Heart right ventricle (tissue), 16 donors: ENCODE data around the gene GASK1B. TPM values are rescaled to one million over a fixed set of nuclear protein-coding genes. Genes with fewer than 3 reads are reported as not detected.

Experiments used
- ATAC-seq, 8 donors: fragments of 200-7000 bp; cut with Tn5 transposase; one replicate each; pipeline ENCODE4 v1.9.1; 2020; ENCODE audit warnings: mild to moderate bottlenecking in 8 of 8, moderate library complexity in 8 of 8, moderate number of reproducible peaks in 1 of 8
- DNase-seq, 2 donors: peaks; one replicate each; pipeline ENCODE4 v3.0.0-alpha.2; 2020
- H3K27ac ChIP-seq, 10 donors: fragments of 200-600 bp; sonication (generic) in 2 of 10; one replicate each; pipeline versions ENCODE4 v1.5.0 to v1.8.0; 2020 to 2022; ENCODE audit warnings: mild to moderate bottlenecking in 3 of 10
- H3K27me3 ChIP-seq, 7 donors: fragments of 200-600 bp; one replicate each; pipeline ENCODE4 v1.8.0; 2021 to 2022; ENCODE audit warnings: mild to moderate bottlenecking in 2 of 7
- H3K36me3 ChIP-seq, 9 donors: fragments of 200-600 bp; sonication (generic) in 1 of 9; one replicate each; pipeline versions ENCODE4 v1.5.0 to v1.8.0; 2020 to 2022; ENCODE audit warnings: mild to moderate bottlenecking in 2 of 9
- H3K4me1 ChIP-seq, 9 donors: fragments of 200-600 bp; sonication (generic) in 1 of 9; one replicate each; pipeline versions ENCODE4 v1.5.0 to v1.8.0; 2020 to 2022; ENCODE audit warnings: mild to moderate bottlenecking in 4 of 9
- H3K4me3 ChIP-seq, 10 donors: fragments of 200-600 bp; sonication (generic) in 2 of 10; one replicate each; pipeline versions ENCODE4 v1.5.0 to v1.8.0; 2020 to 2022; ENCODE audit warnings: mild to moderate bottlenecking in 7 of 10, moderate library complexity in 2 of 10
- H3K9me3 ChIP-seq, 11 donors: fragments of 200-600 bp in 10 of 11; sonication (generic) in 2 of 11; one replicate each; pipeline versions ENCODE4 v1.5.0 to v1.8.0; 2013 to 2022; ENCODE audit warnings: mild to moderate bottlenecking in 2 of 11, control low read depth in 1 of 11, moderate library complexity in 1 of 11
- CTCF ChIP-seq, 9 donors: fragments of 200-600 bp; sonication (generic) in 2 of 9; IDR thresholded peaks; one replicate each; pipeline versions ENCODE4 v1.5.0 to v1.8.0; 2021 to 2022; ENCODE audit warnings: antibody characterized with exemption in 9 of 9, mild to moderate bottlenecking in 5 of 9, moderate library complexity in 1 of 9
- WGBS, 2 donors: extraction: QIAGEN DNeasy Blood & Tissue Kit; methylation state at CpG; one replicate each; pipeline ENCODE4 v1.1.7; 2013; ENCODE audit warnings: inconsistent platforms in 1 of 2; 5-methylcytosine and 5-hydroxymethylcytosine counted together
- intact Hi-C, 10 donors: fragments of 100-400 bp; cut with DNase I; formaldehyde crosslinking; loops; one replicate each; pipeline versions ENCODE4 v1.11.1 to v1.14.2; 2022
- polyA plus RNA-seq, 2 donors: library from polyadenylated mRNA; stranded (reverse); fragments of 200-250 nt; gene quantifications; one replicate each; pipeline ENCODE4 v1.2.3, GENCODE V29; 2013
- total RNA-seq, 10 donors: library from RNA; stranded (reverse); fragmentation: NEBNext Ultra II Directional in 3 of 10; extraction: Animal tissue kit (Norgen Biotek cat#: 25700) in 3 of 10; gene quantifications; one replicate each; pipeline versions ENCODE4 v1.2.1 to v1.2.4, GENCODE V29; 2021 to 2023
- donor health status: Arrhythmogenic right ventricular cardiomyopathy.
- donor health status: ischemic (EF 13 %, LVEDD 7.1; RV severe dilation, severe dysfunction).
- donor health status: healthy with polysubstance abuse.
- donor health status: DM: no; HTN: yes; CAD: no.
- donor health status: DM: no; HTN: no; CAD: no.
- donor health status: ischemic (EF 25% LVEDD 6.9; RV normal size, moderate dysfunction).
- donor health status: ischemic (EF 25% LVEDD 5.7; RV mildly dilated, moderate dysfunction).
- donor health status: healthy.
- donor health status: DM: yes; HTN: yes; CAD: no.
- donor health status: Ischemic cardiomyopathy.
- donor health status: ischemic (EF 35%, LVEDD 5.7; RV mildly dilated, moderate dysfunction).
- donor health status: nonischemic (EF 11% LVEDD 7.7; RV severe dilation, severe dysfunction).
- donor health status: DM: yes; HTN: yes; CAD: no.
- donor health status: PGD.
- donor health status: ischemic (EF 29% LVEDD 5.4; RV normal size, mild dysfunction).
- donor health status: nonischemic (EF 23%, LVEDD 6.1; RV moderate dilation, normal function).

The GASK1B gene
- total and polyA plus RNA-seq, 12 donors = 12.4 to 109 (median 79.4) TPM

- Histone ChIP-seq H3K27me3 (no peaks in the 10 kb centered on the region), H3K9me3 (no peaks in the 10 kb centered on the region), H3K4me1 (peaks cover 12 to 95% (median 81%) of the 10 kb centered on the region in 9 donors), H3K27ac (peak overlapping the region in 9 of 10 donors; percentile 1 to 95 (median 57)), H3K36me3 (peaks cover 0 to 18% (median 3%) of the 10 kb centered on the region in 9 donors), H3K4me3 (peak overlapping the region in 2 of 10 donors; percentile 1 to 7)
- TF ChIP-seq CTCF (IDR thresholded peaks at IDR 0.05) = no peak
- intact Hi-C loops = no loop called here
- ATAC-seq = no peak
- 30 to 44% methylated on average over 3 of the region's 3 CpGs for WGBS, 2 donors
- no peak for DNase-seq
These were observed 13.6 kb downstream of the GASK1B start for GRCh38 chr4:158159054-158159717.

DNA sequence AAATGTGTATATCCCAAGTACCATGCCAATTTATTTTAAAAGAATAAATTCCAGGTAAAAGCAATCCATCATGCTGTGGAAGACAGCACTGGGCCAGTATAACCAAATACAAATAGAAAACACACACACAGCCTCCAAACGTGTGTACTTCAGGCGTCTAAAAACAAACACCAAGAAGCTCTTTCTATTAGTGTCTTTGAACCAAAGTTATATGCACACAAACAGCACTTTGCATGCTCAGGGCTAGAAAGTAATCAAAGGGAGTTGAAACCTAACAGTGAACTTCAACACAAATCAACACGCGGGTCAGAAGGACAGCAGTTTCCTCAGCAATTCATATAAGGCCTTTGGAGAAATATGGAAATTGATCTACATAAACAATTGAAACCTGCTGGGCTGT lies 15.4 kb downstream of the GASK1B start:
- H3K27ac ChIP-seq = peak overlapping the region in 4 of 10 donors; percentile 11 to 95 (median 54)
- peak overlapping the region in 1 of 10 donors; percentile 4 for H3K4me3 ChIP-seq
- TF ChIP-seq CTCF (IDR thresholded peaks at IDR 0.05) = no peak
- no peak for DNase-seq
- WGBS, 2 donors = 47 to 49% methylated on average over 4 of the region's 4 CpGs
- H3K27me3 ChIP-seq = no peaks in the 10 kb centered on the region
- H3K9me3 ChIP-seq = no peaks in the 10 kb centered on the region
- peaks cover 12 to 86% (median 67%) of the 10 kb centered on the region in 9 donors for H3K4me1 ChIP-seq
- no peak for ATAC-seq
- intact Hi-C loops = no loop called here
- H3K36me3 ChIP-seq = peaks cover 0 to 36% (median 5%) of the 10 kb centered on the region in 9 donors

- no peak for TF ChIP-seq CTCF (IDR thresholded peaks at IDR 0.05)
- Histone ChIP-seq H3K4me1 (peaks cover 8 to 75% (median 51%) of the 10 kb centered on the region in 9 donors), H3K4me3 (no peak overlapping the region), H3K9me3 (no peaks in the 10 kb centered on the region), H3K36me3 (peaks cover 0 to 52% (median 6%) of the 10 kb centered on the region in 9 donors), H3K27me3 (no peaks in the 10 kb centered on the region), H3K27ac (peak overlapping the region in 1 of 10 donors; percentile 95)
- ATAC-seq = no peak
- no peak for DNase-seq
- intact Hi-C loops = no loop called here
- WGBS, 2 donors = 75 to 76% methylated on average over 8 of the region's 8 CpGs
These were observed 17.0 kb downstream of the GASK1B start for GRCh38 chr4:158155656-158156356.

GRCh38 chr4:158147151-158147550 lies 25.7 kb downstream of the GASK1B start:
- Histone ChIP-seq H3K9me3 (no peaks in the 10 kb centered on the region), H3K27me3 (no peaks in the 10 kb centered on the region), H3K4me1 (peaks cover 4 to 52% (median 21%) of the 10 kb centered on the region in 9 donors), H3K4me3 (no peak overlapping the region), H3K36me3 (peaks cover 0 to 64% (median 12%) of the 10 kb centered on the region in 9 donors), H3K27ac (no peak overlapping the region)
- intact Hi-C loops = no loop called here
- DNase-seq (no peak), ATAC-seq (no peak)
- WGBS, 2 donors = 95 to 97% methylated on average over 3 of the region's 3 CpGs
- no peak for TF ChIP-seq CTCF (IDR thresholded peaks at IDR 0.05)
